Karpas-422 (cell line): ENCODE data around the gene CPNE5. TPM values are rescaled to one million over a fixed set of nuclear protein-coding genes. Genes with fewer than 3 reads are reported as not detected.

ENCODE experiments used
- DNase-seq: peaks from one replicate; pipeline ENCODE4 v3.0.0-alpha.2; 2015
- H2AFZ ChIP-seq: fragments of 200-600 bp; sonication (generic); 2 replicates; pipeline ENCODE4 v1.6.1; 2014; ENCODE audit warnings: antibody characterized with exemption, low read length, mixed read lengths
- H3K27ac ChIP-seq: fragments of 200-600 bp; sonication (generic); 2 replicates; pipeline ENCODE4 v1.5.1; 2014; ENCODE audit warnings: mild to moderate bottlenecking, low read length, moderate library complexity
- H3K27me3 ChIP-seq: fragments of 200-600 bp; sonication (generic); 2 replicates; pipeline ENCODE4 v1.6.1; 2014; ENCODE audit warnings: low read length, mixed read lengths
- H3K36me3 ChIP-seq: fragments of 200-600 bp; sonication (generic); 2 replicates; pipeline ENCODE4 v1.6.1; 2014; ENCODE audit warnings: low read length, mixed read lengths; ENCODE audit not compliant: insufficient read depth
- H3K4me1 ChIP-seq: fragments of 200-600 bp; sonication (generic); 2 replicates; pipeline ENCODE4 v1.6.1; 2014; ENCODE audit warnings: mild to moderate bottlenecking, low read length, mixed read lengths
- H3K4me2 ChIP-seq: fragments of 200-600 bp; sonication (generic); 2 replicates; pipeline ENCODE4 v1.6.1; 2014; ENCODE audit warnings: low read length, low read depth, mild to moderate bottlenecking; ENCODE audit not compliant: poor library complexity, severe bottlenecking
- H3K4me3 ChIP-seq: fragments of 200-600 bp; sonication (generic); 2 replicates; pipeline ENCODE4 v1.5.1; 2014; ENCODE audit warnings: mild to moderate bottlenecking, antibody characterized with exemption, low read length, mixed read lengths
- H3K79me2 ChIP-seq: fragments of 200-600 bp; sonication (generic); 2 replicates; pipeline ENCODE4 v1.6.1; 2014; ENCODE audit warnings: mild to moderate bottlenecking, low read length, mixed read lengths
- H3K9ac ChIP-seq: fragments of 200-600 bp; sonication (generic); 2 replicates; pipeline ENCODE4 v1.6.0; 2014; ENCODE audit warnings: low read length
- H3K9me2 ChIP-seq: fragments of 200-600 bp; sonication (generic), shearing (Covaris generic); replicated peaks from 2 replicates; pipeline ENCODE4 v1.6.0; 2014; ENCODE audit warnings: mild to moderate bottlenecking, low read length, moderate library complexity; ENCODE audit not compliant: insufficient read depth
- H3K9me3 ChIP-seq: fragments of 300-700, 200-600 bp; sonication (generic); 2 replicates; pipeline ENCODE4 v1.6.1; 2014; ENCODE audit warnings: low read length, mixed read lengths
- H4K20me1 ChIP-seq: fragments of 200-600 bp; sonication (generic); 2 replicates; pipeline ENCODE4 v1.6.1; 2014; ENCODE audit warnings: mild to moderate bottlenecking, antibody characterized with exemption, low read length, low read depth; ENCODE audit not compliant: insufficient read depth
- total RNA-seq: library from RNA; depleted of rRNA; stranded (reverse); fragments of >200 nt; shearing (Covaris generic); gene quantifications from 2 replicates; pipeline ENCODE4 v1.2.3, GENCODE V29; 2014; ENCODE audit warnings: low replicate concordance

Gene CPNE5
- total RNA-seq, 1 experiment from 2014 or later, result 0.63 TPM

DNA sequence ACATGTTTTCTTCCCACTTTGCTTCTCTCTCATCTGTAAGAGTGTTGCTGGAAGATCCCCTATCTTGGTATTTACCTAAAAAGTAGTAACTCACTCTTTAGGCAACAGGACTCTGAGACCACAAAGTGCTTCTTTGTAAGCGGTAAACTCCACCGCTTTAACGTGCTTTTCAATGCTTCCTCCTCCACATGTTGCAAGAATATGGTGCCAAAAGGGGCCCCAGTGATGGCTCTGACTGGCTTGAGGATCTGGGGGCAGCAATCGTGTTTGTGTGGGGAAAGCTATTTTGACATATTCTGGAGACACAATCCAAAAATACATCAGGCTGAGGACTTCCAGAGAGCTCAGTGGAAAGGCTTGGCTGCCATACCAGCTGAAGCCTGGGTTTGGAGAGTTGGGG lies 12.4 kb upstream of the CPNE5 start:
- H4K20me1 ChIP-seq, result peaks cover 8% of the 10 kb centered on the region; the same call in 1 of the 2 replicates
- H3K9ac ChIP-seq, result no peak overlapping the region
- no peak overlapping the region for H3K4me2 ChIP-seq
- H3K36me3 ChIP-seq, result peaks cover 23% of the 10 kb centered on the region
- no peaks in the 10 kb centered on the region for H3K79me2 ChIP-seq
- H3K4me3 ChIP-seq, result no peak overlapping the region
- H3K4me1 ChIP-seq, result no peaks in the 10 kb centered on the region
- H3K9me3 ChIP-seq, result no peaks in the 10 kb centered on the region
- H3K27ac ChIP-seq, result no peak overlapping the region
- no peaks in the 10 kb centered on the region for H3K9me2 ChIP-seq
- DNase-seq, result no peak
- H3K27me3 ChIP-seq, result no peaks in the 10 kb centered on the region
- no peak overlapping the region for H2AFZ ChIP-seq

DNA sequence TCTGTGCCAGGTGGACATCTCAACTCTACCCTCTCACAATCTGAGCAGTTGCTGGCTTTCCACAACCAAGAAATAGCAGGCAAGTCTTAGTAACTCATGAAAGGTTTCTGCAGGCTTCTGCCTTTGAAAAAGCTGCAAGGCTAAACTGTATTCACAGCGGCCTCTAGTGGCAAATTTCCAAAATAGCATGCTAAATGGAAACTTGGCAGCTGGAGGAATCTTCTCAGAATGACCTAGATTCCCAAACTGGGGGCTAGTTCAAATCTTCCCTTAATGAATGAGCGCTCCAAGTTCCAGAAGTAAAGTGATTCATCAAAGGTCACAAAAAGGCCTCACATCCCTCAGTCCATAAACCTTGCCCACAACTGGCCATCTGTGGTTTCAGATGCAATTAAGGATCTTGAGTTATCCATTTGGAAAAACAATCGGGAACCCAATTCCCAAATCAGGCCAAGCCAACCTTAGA lies 11.9 kb upstream of the CPNE5 start:
- Histone ChIP-seq H3K27me3 (no peaks in the 10 kb centered on the region), H3K9ac (no peak overlapping the region), H3K79me2 (no peaks in the 10 kb centered on the region), H3K4me3 (no peak overlapping the region), H3K9me2 (no peaks in the 10 kb centered on the region), H3K9me3 (no peaks in the 10 kb centered on the region), H3K4me1 (no peaks in the 10 kb centered on the region), H3K27ac (no peak overlapping the region), H3K4me2 (no peak overlapping the region), H4K20me1 (0 out of 2 replicates have a peak, but pooled peaks cover 4% of the 10 kb centered on the region), H2AFZ (no peak overlapping the region), H3K36me3 (peaks cover 18% of the 10 kb centered on the region)
- DNase-seq, result peak; percentile 84

DNA sequence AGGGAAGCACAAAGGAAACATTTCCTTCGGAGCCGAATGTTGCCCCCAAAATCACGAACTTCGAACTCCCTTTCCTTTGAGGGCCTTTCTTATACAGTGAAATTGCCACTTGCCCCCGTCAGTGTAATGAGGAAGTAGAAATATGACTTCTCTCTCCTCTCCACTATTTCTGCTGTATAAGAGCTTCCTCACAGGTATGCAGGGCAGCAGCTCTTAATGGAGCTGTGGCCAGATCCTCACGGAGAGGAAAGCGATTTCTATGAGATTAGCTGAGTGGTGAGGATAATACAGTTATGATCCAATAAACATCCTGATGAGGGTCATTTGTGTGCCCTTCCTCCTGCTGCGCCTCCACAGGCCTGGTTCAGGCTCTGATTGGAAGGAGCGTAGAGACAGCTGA lies 10.8 kb upstream of the CPNE5 start:
- Histone ChIP-seq H3K9me2 (no peaks in the 10 kb centered on the region), H3K27me3 (no peaks in the 10 kb centered on the region), H3K36me3 (peaks cover 16% of the 10 kb centered on the region), H4K20me1 (0 out of 2 replicates have a peak, but pooled peaks cover 4% of the 10 kb centered on the region), H3K4me2 (no peak overlapping the region), H3K27ac (no peak overlapping the region), H2AFZ (no peak overlapping the region), H3K4me3 (no peak overlapping the region), H3K4me1 (no peaks in the 10 kb centered on the region), H3K9me3 (no peaks in the 10 kb centered on the region), H3K9ac (no peak overlapping the region), H3K79me2 (no peaks in the 10 kb centered on the region)
- DNase-seq, result no peak

DNA sequence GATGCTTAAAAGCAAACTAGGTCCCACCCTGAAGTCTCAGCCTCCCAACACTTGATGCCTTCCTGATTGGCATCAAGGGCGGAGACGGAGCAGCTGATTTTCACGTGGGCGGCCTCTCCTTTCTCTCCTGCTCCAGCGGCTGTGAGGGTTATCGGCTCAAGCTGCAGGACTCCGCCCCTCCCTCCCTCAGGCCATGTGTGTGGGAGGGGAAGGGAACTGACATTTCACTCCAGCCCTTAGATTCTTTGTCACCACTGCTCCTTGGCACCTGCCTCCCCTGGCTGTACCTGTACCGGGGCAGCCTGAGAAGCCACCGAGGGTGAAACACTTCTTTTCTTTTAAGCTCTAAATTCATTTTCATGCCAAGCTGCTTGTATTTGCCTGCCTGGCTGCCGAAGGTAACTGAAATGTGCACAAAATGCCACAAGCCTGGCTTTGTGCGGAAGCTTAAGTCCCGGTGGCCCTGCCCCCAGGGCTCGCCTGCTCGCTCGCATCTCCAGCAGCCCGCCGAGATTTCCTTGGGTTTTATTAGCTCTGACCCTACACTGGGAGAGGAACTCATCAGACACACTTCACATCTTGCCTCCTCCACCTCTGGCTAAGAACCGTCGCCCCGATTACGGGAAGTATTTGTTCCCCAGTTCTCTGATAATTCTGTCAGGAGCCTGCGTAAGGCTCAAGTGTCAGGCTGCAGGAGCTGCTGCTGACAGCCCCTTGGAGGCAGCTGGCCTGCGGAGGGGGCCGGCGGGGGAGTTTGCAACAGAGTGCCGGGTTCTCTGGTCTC lies 9.6 kb upstream of the CPNE5 start:
- DNase-seq, result no peak
- Histone ChIP-seq H4K20me1 (0 out of 2 replicates have a peak, but pooled peaks cover 3% of the 10 kb centered on the region), H3K27me3 (no peaks in the 10 kb centered on the region), H3K27ac (no peak overlapping the region), H2AFZ (no peak overlapping the region), H3K4me2 (no peak overlapping the region), H3K9me3 (no peaks in the 10 kb centered on the region), H3K4me3 (no peak overlapping the region), H3K36me3 (peaks cover 8% of the 10 kb centered on the region), H3K4me1 (no peaks in the 10 kb centered on the region), H3K9ac (no peak overlapping the region), H3K79me2 (no peaks in the 10 kb centered on the region), H3K9me2 (no peaks in the 10 kb centered on the region)

DNA sequence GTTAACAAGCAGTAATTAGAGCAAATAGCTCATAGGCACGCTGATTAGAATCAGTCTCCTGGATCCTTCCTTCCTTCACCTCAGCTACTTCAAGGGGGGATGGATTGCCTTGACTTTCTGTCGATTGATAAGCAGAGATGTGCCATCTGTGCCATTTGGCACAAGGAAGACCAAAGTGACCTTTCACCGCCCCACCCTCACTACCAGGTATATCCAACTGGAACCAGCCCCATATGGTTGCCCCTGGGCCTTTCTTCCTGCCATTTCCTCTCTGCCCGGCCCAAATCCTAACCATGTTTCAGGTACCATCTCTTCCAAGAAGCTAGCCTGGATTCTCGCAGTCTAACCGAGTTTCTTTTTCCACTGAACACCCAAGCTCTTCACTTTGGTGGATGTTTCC lies 8.7 kb upstream of the CPNE5 start:
- Histone ChIP-seq H4K20me1 (no peaks in the 10 kb centered on the region), H3K27me3 (no peaks in the 10 kb centered on the region), H3K36me3 (no peaks in the 10 kb centered on the region; the same call in 1 of the 2 replicates), H3K4me1 (no peaks in the 10 kb centered on the region), H3K27ac (no peak overlapping the region), H3K4me2 (no peak overlapping the region), H3K9me2 (no peaks in the 10 kb centered on the region), H3K9ac (no peak overlapping the region), H3K4me3 (no peak overlapping the region), H2AFZ (no peak overlapping the region), H3K79me2 (no peaks in the 10 kb centered on the region), H3K9me3 (no peaks in the 10 kb centered on the region)
- DNase-seq, result no peak

DNA sequence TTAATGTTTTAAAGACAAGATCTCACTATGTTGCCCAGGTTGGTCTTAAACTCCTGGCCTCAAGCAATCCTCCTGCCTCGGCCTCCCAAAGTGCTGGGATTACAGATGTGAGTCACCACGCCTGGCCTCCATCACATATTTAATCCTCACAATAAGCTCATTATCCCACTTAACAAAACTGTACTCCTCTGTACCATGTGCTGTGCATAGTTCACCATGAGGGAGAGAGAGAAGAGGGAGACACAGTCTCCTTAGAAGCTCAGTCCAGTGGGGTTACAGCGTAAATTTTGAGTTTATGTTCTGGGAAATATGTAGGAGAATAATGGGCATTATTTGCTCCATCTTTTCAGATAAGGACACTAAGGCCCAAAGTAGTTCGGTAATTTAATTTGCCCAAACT lies 7.9 kb upstream of the CPNE5 start:
- Histone ChIP-seq H3K4me3 (no peak overlapping the region), H3K36me3 (no peaks in the 10 kb centered on the region; the same call in 1 of the 2 replicates), H3K9me3 (no peaks in the 10 kb centered on the region), H3K27me3 (no peaks in the 10 kb centered on the region), H4K20me1 (no peaks in the 10 kb centered on the region), H3K4me2 (no peak overlapping the region), H3K27ac (no peak overlapping the region), H3K4me1 (no peaks in the 10 kb centered on the region), H3K79me2 (no peaks in the 10 kb centered on the region), H3K9me2 (no peaks in the 10 kb centered on the region), H3K9ac (no peak overlapping the region), H2AFZ (no peak overlapping the region)
- DNase-seq, result no peak

DNA sequence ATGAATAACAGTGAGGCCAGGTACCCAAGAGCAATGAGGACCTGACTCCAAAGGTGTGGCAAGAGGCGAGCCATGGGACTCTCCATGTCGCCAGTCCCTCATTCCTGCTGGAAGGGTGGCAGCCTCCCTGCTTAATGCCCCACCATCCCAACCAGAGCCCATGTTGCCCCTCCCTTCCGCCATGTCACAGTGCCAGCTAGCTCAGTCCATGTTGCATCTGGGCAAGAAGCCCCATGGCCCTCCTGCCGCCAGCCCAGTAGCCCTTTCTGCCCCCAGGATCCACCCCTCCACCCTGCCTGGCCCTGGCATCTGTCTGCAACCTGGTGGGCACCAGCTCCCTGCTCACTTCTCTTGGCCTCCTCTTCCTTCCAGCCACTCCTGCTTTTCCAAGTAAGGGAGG lies 6.0 kb upstream of the CPNE5 start:
- H3K27me3 ChIP-seq, result no peaks in the 10 kb centered on the region
- no peak overlapping the region for H3K4me3 ChIP-seq
- no peak overlapping the region for H3K27ac ChIP-seq
- H3K4me1 ChIP-seq, result no peaks in the 10 kb centered on the region
- no peak overlapping the region for H3K9ac ChIP-seq
- no peak overlapping the region for H3K4me2 ChIP-seq
- no peaks in the 10 kb centered on the region for H3K9me2 ChIP-seq
- DNase-seq, result no peak
- no peak overlapping the region for H2AFZ ChIP-seq
- H3K36me3 ChIP-seq, result no peaks in the 10 kb centered on the region
- H3K9me3 ChIP-seq, result no peaks in the 10 kb centered on the region
- no peaks in the 10 kb centered on the region for H4K20me1 ChIP-seq
- H3K79me2 ChIP-seq, result no peaks in the 10 kb centered on the region

DNA sequence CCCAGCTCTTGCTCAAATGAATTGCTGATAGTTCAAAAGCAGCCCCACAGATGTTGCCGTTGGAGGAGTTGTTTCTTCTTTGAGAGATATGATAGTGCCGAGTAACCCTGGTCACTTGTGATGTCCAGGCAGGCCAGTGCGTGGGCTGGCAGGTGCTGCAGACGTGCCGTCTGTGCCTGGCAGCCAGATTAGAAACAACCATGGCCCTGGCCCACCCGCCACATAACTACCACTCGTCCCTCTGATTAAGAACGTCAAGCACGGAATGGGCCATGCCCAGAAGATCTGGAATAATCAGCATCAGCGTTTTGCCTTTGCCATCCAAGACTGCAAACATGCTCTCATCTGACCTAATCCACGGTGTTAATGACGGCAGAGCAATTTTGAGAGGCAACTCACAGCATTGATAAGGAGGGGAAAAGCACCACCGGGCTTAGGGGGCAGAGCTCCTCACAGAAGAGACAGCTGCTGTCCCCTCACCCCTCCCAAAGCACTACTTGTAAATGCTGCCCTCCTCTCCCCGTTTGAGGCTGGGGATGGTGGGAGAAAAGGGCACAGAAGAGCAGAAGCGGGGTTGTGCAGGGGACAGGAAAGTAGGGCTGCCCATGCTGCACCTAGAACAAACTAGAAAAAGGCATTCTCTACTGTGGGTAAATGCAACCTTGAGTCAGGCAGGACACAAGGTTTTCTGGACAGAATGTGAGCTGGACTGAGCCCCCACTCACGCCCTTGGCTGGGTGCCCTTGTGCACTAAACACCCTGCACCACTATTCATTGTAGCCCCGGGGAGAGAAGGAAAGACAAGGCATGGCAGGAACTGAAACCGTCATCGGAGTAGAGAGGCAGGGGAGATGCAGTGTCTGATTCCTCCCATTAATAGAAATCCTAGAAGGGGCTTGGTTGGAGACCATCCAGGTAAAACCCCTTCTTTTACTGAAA lies 5.3 kb upstream of the CPNE5 start:
- Histone ChIP-seq H2AFZ (no peak overlapping the region), H4K20me1 (no peaks in the 10 kb centered on the region), H3K27ac (no peak overlapping the region), H3K27me3 (no peaks in the 10 kb centered on the region), H3K4me3 (no peak overlapping the region), H3K9me3 (no peaks in the 10 kb centered on the region), H3K9me2 (no peaks in the 10 kb centered on the region), H3K9ac (no peak overlapping the region), H3K79me2 (no peaks in the 10 kb centered on the region), H3K4me1 (no peaks in the 10 kb centered on the region), H3K36me3 (no peaks in the 10 kb centered on the region), H3K4me2 (no peak overlapping the region)
- no peak for DNase-seq
